Fibroblast of the aortic adventitia (primary cell): Measurements from ENCODE around the gene IARS1. TPM values are rescaled to one million over a fixed set of nuclear protein-coding genes. Genes with fewer than 3 reads are reported as not detected.
A peak's percentile ranks its signal among the peaks of the same experiment; 100 is the strongest.

ENCODE experiments used
- DNase-seq: peaks from one replicate; pipeline ENCODE4 v3.0.0-alpha.2; 2010; ENCODE audit warnings: low read depth
- H3K4me3 ChIP-seq: 2 replicates; pipeline ENCODE4 v1.5.1; 2011; ENCODE audit warnings: low read depth, mild to moderate bottlenecking, control low read depth, low read length, moderate library complexity
- total RNA-seq: library from RNA; depleted of rRNA; stranded (reverse); fragments of >200 nt; gene quantifications from 2 replicates; pipeline ENCODE4 v1.2.3, GENCODE V29; 2012; ENCODE audit warnings: low replicate concordance
- TF ChIP-seq, protein P1 (sequence below): IDR thresholded peaks from 2 replicates; pipeline ENCODE4 v1.5.1; 2011; ENCODE audit warnings: mild to moderate bottlenecking, low read length, control low read depth, inconsistent platforms; ENCODE audit not compliant: insufficient read depth

The IARS1 gene
- 428 and 482 TPM in 2 replicates for total RNA-seq

DNA sequence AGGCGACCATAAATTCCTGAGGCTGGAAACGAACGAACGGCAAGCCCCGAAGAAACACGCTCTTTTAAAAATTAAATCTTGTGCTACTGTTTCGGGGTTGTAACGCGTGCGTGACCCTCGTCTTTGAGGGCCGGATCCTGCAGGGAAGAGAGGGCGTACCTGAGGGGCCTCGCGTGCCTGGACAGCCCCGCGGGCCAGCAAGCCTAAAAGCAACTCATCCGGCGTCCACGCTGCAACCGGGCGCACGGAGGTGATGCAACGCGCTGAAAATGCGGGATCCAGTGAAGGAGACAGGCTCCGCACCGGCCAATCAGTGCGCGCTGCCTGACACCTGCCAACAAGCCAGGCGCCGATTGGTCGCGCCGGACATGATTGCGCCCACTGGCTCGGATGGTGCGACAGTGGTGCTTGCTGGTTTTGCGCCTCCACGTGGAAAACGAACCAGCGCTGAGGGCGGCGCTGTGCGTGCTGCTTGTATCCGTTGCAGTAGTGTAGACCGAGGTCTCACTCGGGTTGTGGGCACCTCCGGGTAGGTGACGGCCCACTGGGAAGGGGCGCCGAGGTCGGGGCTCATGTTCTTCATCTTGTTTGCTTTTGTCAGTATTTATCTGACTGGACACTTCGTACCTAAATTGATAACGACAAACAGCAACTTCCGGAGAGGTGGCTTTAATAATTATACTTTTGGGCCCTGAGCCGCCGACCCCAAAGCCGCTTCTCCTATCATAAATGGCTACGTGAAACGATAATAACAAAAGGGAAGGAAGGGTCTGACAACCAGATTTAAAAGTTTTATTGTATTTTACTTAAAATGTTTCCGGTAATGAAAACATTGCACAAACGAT is at the start of gene IARS1:
TSS of gene IARS1 (minus strand) at position 246 of the 845 bp plus-strand sequence. CDS start 4,278 bp downstream, outside the sequence.
- peak; percentile 98 for DNase-seq
- TF ChIP-seq, protein P1, sequence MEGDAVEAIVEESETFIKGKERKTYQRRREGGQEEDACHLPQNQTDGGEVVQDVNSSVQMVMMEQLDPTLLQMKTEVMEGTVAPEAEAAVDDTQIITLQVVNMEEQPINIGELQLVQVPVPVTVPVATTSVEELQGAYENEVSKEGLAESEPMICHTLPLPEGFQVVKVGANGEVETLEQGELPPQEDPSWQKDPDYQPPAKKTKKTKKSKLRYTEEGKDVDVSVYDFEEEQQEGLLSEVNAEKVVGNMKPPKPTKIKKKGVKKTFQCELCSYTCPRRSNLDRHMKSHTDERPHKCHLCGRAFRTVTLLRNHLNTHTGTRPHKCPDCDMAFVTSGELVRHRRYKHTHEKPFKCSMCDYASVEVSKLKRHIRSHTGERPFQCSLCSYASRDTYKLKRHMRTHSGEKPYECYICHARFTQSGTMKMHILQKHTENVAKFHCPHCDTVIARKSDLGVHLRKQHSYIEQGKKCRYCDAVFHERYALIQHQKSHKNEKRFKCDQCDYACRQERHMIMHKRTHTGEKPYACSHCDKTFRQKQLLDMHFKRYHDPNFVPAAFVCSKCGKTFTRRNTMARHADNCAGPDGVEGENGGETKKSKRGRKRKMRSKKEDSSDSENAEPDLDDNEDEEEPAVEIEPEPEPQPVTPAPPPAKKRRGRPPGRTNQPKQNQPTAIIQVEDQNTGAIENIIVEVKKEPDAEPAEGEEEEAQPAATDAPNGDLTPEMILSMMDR, result peak; percentile 31
- H3K4me3 ChIP-seq, result peak within 1 kb of the TSS; percentile 90

DNA sequence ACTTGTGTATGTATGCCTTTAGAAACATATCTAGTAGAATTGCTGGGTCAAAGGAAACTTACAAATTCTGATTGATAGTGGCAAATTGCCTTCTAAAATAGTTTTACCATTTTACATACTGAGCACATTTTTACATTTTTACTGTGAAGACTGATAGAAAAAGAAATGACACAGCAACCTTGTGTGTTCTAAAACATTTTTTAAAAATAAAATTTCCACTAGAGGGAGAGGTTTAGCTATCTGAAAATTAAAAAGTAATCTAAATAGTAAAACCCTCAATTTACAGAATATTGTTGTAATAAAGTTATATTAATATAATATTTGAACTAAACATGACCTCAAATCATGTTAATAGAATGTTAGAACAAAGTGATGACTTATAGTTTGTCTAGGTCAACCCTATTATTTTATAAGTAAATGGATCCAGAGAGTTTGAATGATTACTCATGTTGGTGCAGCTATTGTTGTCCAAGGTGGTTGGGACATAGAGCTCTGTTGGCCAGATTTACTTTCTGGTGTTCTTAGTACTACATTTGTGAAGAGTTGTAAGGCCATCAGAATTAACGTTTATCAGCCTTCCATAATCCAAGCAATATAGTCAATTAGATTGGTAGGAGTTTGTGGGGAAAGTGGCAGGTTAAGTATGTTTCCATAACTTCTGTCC is 49.5 kb upstream of the IARS1 start:
- TF ChIP-seq, protein P1, result peak; percentile 23
- H3K4me3 ChIP-seq, result no peak overlapping the region
- peak; percentile 82 for DNase-seq

DNA sequence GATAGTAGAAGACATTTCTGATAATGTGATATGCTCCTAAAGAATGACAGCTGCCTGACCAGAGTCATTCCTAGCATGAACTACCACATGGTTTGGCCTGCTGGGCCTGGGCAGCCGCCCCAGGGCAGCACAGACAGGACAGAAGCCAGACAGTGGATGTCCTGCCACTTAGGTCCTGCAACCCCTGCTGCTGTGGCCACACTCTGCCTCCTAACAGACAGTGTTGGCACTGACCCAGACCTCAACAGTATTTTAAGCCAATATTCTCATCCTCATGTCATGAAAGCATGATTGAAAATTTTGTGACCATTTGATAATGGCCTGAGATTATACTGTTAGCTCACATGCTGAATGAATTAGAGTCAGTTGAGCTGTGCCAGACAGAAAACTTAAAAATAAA is 48.1 kb upstream of the IARS1 start:
- peak; percentile 37 for DNase-seq
- H3K4me3 ChIP-seq, result no peak overlapping the region
- TF ChIP-seq, protein P1, result no peak

DNA sequence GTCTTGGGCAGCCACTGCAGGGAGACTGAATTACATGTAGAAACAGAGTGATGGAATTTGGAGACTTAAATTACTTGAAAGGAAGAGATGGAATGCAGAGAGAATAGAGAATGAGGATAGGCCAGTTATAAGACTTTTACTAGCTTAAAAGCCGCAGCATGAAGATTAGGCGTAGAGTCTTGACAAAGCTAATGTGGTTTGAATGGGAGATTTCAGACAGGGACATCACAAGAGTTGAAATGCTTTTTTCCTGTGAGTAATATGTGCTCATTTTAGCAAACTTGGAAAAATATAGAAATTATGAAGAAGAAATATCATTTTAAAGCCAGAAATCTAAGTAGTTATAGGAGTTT is 39.8 kb upstream of the IARS1 start:
- no peak for DNase-seq
- TF ChIP-seq, protein P1, result no peak
- H3K4me3 ChIP-seq, result no peak overlapping the region

DNA sequence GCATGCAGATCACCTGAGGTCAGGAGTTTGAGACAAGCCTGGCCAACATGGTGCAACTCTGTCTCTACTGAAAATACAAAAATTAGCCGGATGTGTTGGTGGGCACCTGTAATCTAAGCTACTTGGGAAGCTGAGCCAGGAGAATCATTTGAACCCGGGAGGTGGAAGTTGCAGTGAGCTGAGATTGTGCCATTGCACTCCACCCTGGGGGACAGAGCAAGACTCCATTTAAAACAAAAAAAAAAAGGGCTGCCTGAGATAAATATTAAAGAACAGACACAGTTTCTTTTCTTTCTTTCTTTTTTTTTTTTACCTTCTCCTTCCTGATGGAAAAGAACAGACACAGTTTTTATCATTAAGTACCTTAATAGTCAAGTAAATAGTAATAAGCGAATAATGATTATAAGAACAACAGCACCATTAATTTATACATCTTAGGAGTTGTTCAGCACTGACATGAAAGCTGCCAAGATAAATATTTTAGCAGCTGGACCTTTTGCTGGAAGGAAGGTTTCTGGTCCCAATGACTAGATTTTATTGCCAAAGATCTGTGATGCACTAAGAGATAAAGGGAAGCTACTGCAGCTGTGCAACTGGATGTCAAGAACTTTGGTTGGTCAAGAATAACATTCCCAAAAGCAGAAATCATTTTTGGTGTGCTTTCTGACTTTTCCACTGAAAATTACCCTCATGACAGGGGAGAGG is 39.2 kb upstream of the IARS1 start:
- peak; percentile 85 for DNase-seq
- TF ChIP-seq, protein P1, result no peak

DNA sequence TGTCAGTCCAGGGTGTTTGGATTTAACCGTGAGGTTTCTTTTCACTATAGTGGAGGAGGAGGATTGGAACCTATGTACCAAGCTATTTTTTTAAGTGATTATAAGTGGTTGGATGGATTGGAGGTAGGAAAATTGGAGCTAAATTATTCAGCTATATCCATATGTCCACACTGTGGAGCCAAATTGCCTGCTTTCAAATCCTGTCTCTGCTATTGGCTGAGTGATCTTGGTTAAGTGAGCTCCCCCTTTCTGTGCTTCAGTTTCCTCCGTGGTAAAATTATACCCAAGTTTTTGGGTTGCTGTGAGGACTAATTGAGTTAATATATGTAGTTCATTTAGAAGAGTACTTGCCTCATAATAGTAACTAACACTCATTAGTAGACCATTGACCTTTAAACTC is 34.7 kb upstream of the IARS1 start:
- TF ChIP-seq, protein P1, result peak; percentile 48
- no peak overlapping the region for H3K4me3 ChIP-seq
- DNase-seq, result peak; percentile 84

More for the DNA sequence above, 39.2 kb upstream of the IARS1 start:
- H3K4me3 ChIP-seq, result no peak overlapping the region
